ENCODE results near the gene CUX1. TPM values are rescaled to one million over a fixed set of nuclear protein-coding genes. Genes with fewer than 3 reads are reported as not detected.

CUX1 gene
- total and polyA plus RNA-seq, 2 of the 13 experiments (the other 11 are each of a cell fraction or from before 2014, with no cell fraction given), result 13.7 to 14.9 TPM

- peak; percentile 79; the same call in 1 of the 2 replicates for TF ChIP-seq MYC (CRISPR knock-in tag; IDR thresholded peaks at IDR 0.05; ENCODE audit: borderline replicate concordance)
- peak; percentile 65; the same call in 1 of the 2 replicates for TF ChIP-seq ZNF263 (CRISPR knock-in tag; IDR thresholded peaks at IDR 0.05)
- 0 out of 2 replicates have a peak, but pooled peaks have one; percentile 50 for TF ChIP-seq RAD21 (CRISPR knock-in tag; IDR thresholded peaks at IDR 0.05)
- 0 out of 2 replicates have a peak, but pooled peaks have one; percentile 47 for TF ChIP-seq ZBTB7A (CRISPR knock-in tag; IDR thresholded peaks at IDR 0.05)
- peak; percentile 78 for TF ChIP-seq DRAP1 (CRISPR knock-in tag; IDR thresholded peaks at IDR 0.05)
- TF ChIP-seq ZNF12 (CRISPR knock-in tag; IDR thresholded peaks at IDR 0.05), result peak; percentile 14; the same call in 1 of the 2 replicates
- peak in 1 of 2 experiments; percentile 33; a peak in 1 of 4 replicates for TF ChIP-seq KLF16 (CRISPR knock-in tag; IDR thresholded peaks at IDR 0.05)
- TF ChIP-seq FOSL2 (CRISPR knock-in tag; IDR thresholded peaks at IDR 0.05), result peak; percentile 84
- TF ChIP-seq PAX8 (CRISPR knock-in tag; IDR thresholded peaks at IDR 0.05; ENCODE audit: borderline replicate concordance), result 0 out of 2 replicates have a peak, but pooled peaks have one; percentile 35
- no peak for TF ChIP-seq THAP8 (CRISPR knock-in tag; IDR thresholded peaks at IDR 0.05; ENCODE audit: borderline replicate concordance)
- TF ChIP-seq ZBTB2 (CRISPR knock-in tag; IDR thresholded peaks at IDR 0.05; ENCODE audit: low read depth), result no peak
- TF ChIP-seq ZNF567 (CRISPR knock-in tag; IDR thresholded peaks at IDR 0.05; ENCODE audit: borderline replicate concordance), result no peak
- TF ChIP-seq NPAS2 (CRISPR knock-in tag; IDR thresholded peaks at IDR 0.05; ENCODE audit: borderline replicate concordance), result no peak
- TF ChIP-seq SIX4 (CRISPR knock-in tag; IDR thresholded peaks at IDR 0.05), result no peak
- peak; percentile 9; the same call in 1 of the 2 replicates for TF ChIP-seq NFYC (CRISPR knock-in tag; IDR thresholded peaks at IDR 0.05)
- peak; percentile 19 for TF ChIP-seq HOXA5 (CRISPR knock-in tag; IDR thresholded peaks at IDR 0.05)
- peak; percentile 87 for TF ChIP-seq ZNF556 (CRISPR knock-in tag; IDR thresholded peaks at IDR 0.05; ENCODE audit: borderline replicate concordance)
- 0 out of 2 replicates have a peak, but pooled peaks have one; percentile 58 for TF ChIP-seq ZNF572 (CRISPR knock-in tag; IDR thresholded peaks at IDR 0.05)
- TF ChIP-seq IKZF5 (CRISPR knock-in tag; IDR thresholded peaks at IDR 0.05), result peak; percentile 78
- no peak for TF ChIP-seq LCORL (IDR thresholded peaks at IDR 0.05)
- TF ChIP-seq LCORL (CRISPR knock-in tag; IDR thresholded peaks at IDR 0.05), result peak; percentile 82
- TF ChIP-seq ZNF44 (CRISPR knock-in tag; IDR thresholded peaks at IDR 0.05), result no peak
- no peak for TF ChIP-seq ZNF564 (CRISPR knock-in tag; IDR thresholded peaks at IDR 0.05)
- TF ChIP-seq ZBTB43 (CRISPR knock-in tag; conservative IDR thresholded peaks at IDR 0.05), result no peak; the same call in 1 of the 2 replicates
These were observed 335.5 kb downstream of the CUX1 start (continued) for GRCh38 chr7:102152672-102153598.
